Ishikawa (cell line): ENCODE data around the gene NKX1-1.

Experiments
- CEBPB ChIP-seq: IDR thresholded peaks from 2 replicates; pipeline ENCODE4 v1.6.1; 2012
- CREB1 ChIP-seq: IDR thresholded peaks from 2 replicates; pipeline ENCODE4 v1.6.1; 2012; ENCODE audit warnings: low read depth
- EGR1 ChIP-seq: IDR thresholded peaks from 2 replicates; pipeline ENCODE4 v1.6.1; 2012
- EP300 ChIP-seq: IDR thresholded peaks from 2 replicates; pipeline ENCODE4 v1.6.1; 2012; ENCODE audit warnings: borderline replicate concordance
- FOXM1 ChIP-seq: IDR thresholded peaks from 2 replicates; pipeline ENCODE4 v1.6.1; 2012; ENCODE audit warnings: low read depth, borderline replicate concordance
- NFIC ChIP-seq: IDR thresholded peaks from 2 replicates; pipeline ENCODE4 v1.6.1; 2012
- RAD21 ChIP-seq: IDR thresholded peaks from 2 replicates; pipeline ENCODE4 v1.6.1; 2012; ENCODE audit warnings: low read depth
- TAF1 ChIP-seq: IDR thresholded peaks from 2 replicates; pipeline ENCODE4 v1.6.1; 2012; ENCODE audit warnings: low read depth, mild to moderate bottlenecking
- TCF12 ChIP-seq: IDR thresholded peaks from 2 replicates; pipeline ENCODE4 v1.6.1; 2012; ENCODE audit warnings: low read depth
- TEAD4 ChIP-seq: IDR thresholded peaks from 2 replicates; pipeline ENCODE4 v1.6.1; 2012
- YY1 ChIP-seq: IDR thresholded peaks from 2 replicates; pipeline ENCODE4 v1.6.1; 2012; ENCODE audit warnings: low read depth
- ZBTB7A ChIP-seq: IDR thresholded peaks from 2 replicates; pipeline ENCODE4 v1.6.1; 2012; ENCODE audit warnings: low read depth
- TF ChIP-seq, protein P1 (sequence below): IDR thresholded peaks from 2 replicates; pipeline ENCODE4 v1.6.1; 2012; ENCODE audit warnings: low read depth, mild to moderate bottlenecking
- TF ChIP-seq, protein P2 (sequence below): IDR thresholded peaks from 2 replicates; pipeline ENCODE4 v1.6.1; 2012
- TF ChIP-seq, protein P3 (sequence below): IDR thresholded peaks from 2 replicates; pipeline ENCODE4 v1.6.1; 2012

NKX1-1 gene

DNA sequence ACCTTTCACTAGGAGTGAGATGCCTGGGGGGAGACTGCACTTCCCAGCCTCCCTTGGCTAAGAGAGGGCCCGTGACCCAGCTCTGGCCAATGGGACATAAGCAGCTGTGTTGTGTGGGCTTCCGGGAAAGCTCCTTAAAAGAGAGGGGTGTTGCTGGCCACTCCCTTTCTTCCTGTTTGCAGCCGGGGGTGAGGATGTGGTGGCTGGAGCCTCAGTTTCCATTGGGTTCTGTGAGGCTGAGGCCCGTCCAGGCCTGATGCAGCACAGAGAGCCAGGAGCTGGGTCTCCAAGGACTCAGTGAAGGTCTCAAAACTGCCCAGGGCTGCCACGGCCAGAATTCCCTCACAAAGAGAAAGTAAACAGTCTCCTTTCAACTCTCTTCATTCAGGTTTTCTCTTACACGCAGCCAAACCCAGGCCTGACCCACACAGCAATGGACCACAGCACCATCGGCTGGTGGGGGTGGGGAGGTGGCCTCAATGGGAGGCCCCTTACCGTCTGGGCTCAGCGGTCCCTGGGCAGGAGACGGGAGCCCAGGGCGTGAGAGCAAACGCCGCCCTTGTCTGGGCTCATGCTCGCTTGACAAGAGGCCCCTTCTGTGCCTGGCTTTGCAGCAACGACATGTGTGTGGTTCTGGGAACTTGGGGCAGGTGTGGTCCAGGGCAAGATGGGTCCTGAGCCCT lies 6.6 kb downstream of the NKX1-1 start:
- TF ChIP-seq YY1: no peak
- TF ChIP-seq FOXM1: no peak
- TF ChIP-seq TAF1: no peak
- TF ChIP-seq ZBTB7A: no peak

GRCh38 chr4:1398681-1399507 lies 7.3 kb downstream of the NKX1-1 start:
- TF ChIP-seq TCF12: no peak
- TF ChIP-seq YY1: no peak
- TF ChIP-seq CREB1: no peak

DNA sequence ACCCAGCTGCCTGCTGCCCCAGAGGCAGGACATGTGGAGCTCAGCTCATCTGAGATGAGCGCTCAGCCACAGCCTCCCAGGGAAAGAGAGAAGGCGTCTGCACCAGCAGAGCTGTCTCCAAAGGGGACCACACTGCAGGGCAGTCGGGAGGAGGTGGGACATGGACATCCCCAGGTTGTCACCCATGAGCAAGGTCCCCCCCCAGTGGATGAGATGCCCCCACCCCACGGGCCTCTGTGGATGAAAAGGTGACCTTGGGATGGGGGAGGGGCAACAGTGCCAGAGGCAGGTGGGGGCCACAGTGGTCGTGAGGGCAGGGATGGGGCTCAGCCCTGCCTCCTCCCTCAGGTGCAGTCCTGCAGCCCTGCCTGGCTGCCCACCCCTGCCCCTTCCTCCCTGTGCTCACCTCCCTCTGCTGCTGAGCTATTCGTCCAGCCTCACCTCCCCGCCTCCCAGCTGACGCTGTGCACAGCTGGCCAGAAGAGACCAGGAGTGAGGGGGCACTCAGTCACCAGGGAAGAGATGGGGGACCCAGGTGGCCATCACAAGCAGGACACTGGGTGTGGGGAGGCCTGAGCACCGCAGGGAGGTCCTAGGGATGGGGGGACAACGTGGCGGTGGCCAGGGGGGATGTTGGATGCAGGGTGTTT lies 9.3 kb downstream of the NKX1-1 start:
- TF ChIP-seq TAF1 (no peak), EGR1 (no peak), NFIC (no peak), ZBTB7A (no peak), EP300 (no peak), RAD21 (no peak), YY1 (no peak), CREB1 (no peak), CEBPB (no peak), FOXM1 (no peak), TCF12 (no peak), TEAD4 (no peak)
- TF ChIP-seq, protein P1, sequence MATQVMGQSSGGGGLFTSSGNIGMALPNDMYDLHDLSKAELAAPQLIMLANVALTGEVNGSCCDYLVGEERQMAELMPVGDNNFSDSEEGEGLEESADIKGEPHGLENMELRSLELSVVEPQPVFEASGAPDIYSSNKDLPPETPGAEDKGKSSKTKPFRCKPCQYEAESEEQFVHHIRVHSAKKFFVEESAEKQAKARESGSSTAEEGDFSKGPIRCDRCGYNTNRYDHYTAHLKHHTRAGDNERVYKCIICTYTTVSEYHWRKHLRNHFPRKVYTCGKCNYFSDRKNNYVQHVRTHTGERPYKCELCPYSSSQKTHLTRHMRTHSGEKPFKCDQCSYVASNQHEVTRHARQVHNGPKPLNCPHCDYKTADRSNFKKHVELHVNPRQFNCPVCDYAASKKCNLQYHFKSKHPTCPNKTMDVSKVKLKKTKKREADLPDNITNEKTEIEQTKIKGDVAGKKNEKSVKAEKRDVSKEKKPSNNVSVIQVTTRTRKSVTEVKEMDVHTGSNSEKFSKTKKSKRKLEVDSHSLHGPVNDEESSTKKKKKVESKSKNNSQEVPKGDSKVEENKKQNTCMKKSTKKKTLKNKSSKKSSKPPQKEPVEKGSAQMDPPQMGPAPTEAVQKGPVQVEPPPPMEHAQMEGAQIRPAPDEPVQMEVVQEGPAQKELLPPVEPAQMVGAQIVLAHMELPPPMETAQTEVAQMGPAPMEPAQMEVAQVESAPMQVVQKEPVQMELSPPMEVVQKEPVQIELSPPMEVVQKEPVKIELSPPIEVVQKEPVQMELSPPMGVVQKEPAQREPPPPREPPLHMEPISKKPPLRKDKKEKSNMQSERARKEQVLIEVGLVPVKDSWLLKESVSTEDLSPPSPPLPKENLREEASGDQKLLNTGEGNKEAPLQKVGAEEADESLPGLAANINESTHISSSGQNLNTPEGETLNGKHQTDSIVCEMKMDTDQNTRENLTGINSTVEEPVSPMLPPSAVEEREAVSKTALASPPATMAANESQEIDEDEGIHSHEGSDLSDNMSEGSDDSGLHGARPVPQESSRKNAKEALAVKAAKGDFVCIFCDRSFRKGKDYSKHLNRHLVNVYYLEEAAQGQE: no peak
- TF ChIP-seq, protein P2, sequence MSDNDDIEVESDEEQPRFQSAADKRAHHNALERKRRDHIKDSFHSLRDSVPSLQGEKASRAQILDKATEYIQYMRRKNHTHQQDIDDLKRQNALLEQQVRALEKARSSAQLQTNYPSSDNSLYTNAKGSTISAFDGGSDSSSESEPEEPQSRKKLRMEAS: no peak
- TF ChIP-seq, protein P3, sequence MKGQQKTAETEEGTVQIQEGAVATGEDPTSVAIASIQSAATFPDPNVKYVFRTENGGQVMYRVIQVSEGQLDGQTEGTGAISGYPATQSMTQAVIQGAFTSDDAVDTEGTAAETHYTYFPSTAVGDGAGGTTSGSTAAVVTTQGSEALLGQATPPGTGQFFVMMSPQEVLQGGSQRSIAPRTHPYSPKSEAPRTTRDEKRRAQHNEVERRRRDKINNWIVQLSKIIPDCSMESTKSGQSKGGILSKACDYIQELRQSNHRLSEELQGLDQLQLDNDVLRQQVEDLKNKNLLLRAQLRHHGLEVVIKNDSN: no peak

- TF ChIP-seq NFIC: no peak
- no peak for TF ChIP-seq CEBPB
- TF ChIP-seq YY1: no peak
- no peak for TF ChIP-seq EGR1
- no peak for TF ChIP-seq FOXM1
- TF ChIP-seq CREB1: no peak
- TF ChIP-seq, protein P1: no peak
- TF ChIP-seq EP300: no peak
- TF ChIP-seq, protein P3: no peak
- TF ChIP-seq TEAD4: no peak
- TF ChIP-seq, protein P2: no peak
- TF ChIP-seq ZBTB7A: no peak
- TF ChIP-seq TAF1: no peak
- TF ChIP-seq TCF12: no peak
- no peak for TF ChIP-seq RAD21
These were observed 10.1 kb downstream of the NKX1-1 start for GRCh38 chr4:1395941-1396805.

DNA sequence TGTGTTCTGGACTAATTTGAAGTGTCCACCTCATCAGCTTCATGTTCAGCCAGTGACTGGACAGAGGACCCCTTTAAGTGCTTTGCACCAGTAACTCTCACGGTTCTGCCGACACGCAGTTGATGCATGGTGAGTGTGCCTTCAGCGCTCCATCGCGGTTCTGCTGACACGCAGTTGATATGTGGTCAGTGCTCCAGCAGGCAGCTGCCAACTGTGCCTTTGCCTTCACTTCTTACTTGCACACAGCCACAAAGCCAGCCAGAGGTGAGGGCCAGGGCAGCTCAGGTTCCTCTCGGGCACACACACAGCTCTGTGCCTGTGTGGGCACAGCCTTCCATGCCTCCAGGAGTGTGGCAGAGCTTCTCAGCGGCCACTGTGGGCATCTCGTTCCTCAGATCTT lies 12.4 kb downstream of the NKX1-1 start:
- TF ChIP-seq CEBPB: no peak
- TF ChIP-seq, protein P1: no peak
